ENCODE data around the gene TFB2M. TPM values are rescaled to one million over a fixed set of nuclear protein-coding genes. Genes with fewer than 3 reads are reported as not detected.

Gene TFB2M
- polyA plus RNA-seq, 1 donor (not counting 4 experiments of a cell fraction or from before 2014, with no cell fraction given) = 28.6 TPM

DNA sequence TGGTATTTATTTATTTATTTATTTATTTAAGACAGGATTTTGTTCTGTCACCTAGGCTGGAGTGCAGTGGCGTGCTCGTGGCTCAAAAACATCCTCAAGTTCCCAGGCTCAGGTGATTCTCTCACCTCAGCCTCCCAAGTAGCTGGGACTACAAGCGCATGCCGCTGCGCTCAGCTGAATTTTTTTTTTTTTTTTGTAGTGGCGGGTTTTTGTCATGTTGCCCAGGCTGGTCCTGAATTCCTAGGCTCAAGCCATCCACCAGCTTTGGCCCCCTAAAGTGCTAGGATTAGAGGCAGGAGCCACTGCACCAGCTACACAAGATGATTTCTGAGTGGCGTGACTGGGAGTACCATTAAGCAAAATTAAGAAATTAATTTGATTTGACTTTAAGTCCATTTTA lies 31.9 kb upstream of the TFB2M start:
- Histone ChIP-seq H3K27ac (ENCODE audit: control insufficient read depth, insufficient read depth, low read length) (peak overlapping the region; percentile 75), H3K9me1 (ENCODE audit: control insufficient read depth, extremely low read depth, insufficient read depth, low read length) (no peaks in the 10 kb centered on the region)

GRCh38 chr1:246597340-246597739 lies 31.3 kb upstream of the TFB2M start:
- no peak for DNase-seq (ENCODE audit: low read depth, low spot score)
- H2AFZ ChIP-seq (ENCODE audit: control insufficient read depth, low read length) = peak overlapping the region; percentile 3
- no peak for FAIRE-seq

More for the DNA sequence above, 31.9 kb upstream of the TFB2M start:
- Histone ChIP-seq H3K4me2 (ENCODE audit: control insufficient read depth, extremely low read depth, insufficient read depth, low read depth, low read length) (peak overlapping the region; percentile 55), H3K4me3 (ENCODE audit: control insufficient read depth in 2 of 3, extremely low read depth in 1 of 3, insufficient read depth in 2 of 3, low read depth in 1 of 3, low read length in 3 of 3) (no peak overlapping the region), H3K36me3 (ENCODE audit: control insufficient read depth in 2 of 2, extremely low read depth in 1 of 2, insufficient read depth in 2 of 2, low read length in 2 of 2) (no peaks in the 10 kb centered on the region), H3K4me1 (ENCODE audit: control insufficient read depth, extremely low read depth, insufficient read depth, low read length) (peaks cover 14% of the 10 kb centered on the region), H4K20me1 (ENCODE audit: control insufficient read depth, extremely low read depth, insufficient read depth, low read length) (no peaks in the 10 kb centered on the region), H3K27me3 (ENCODE audit: control insufficient read depth, extremely low read depth, insufficient read depth, low read length) (no peaks in the 10 kb centered on the region), H2AFZ (ENCODE audit: control insufficient read depth, low read length) (no peak overlapping the region), H3K79me2 (ENCODE audit: control insufficient read depth, insufficient read depth, low read length) (peaks cover 8% of the 10 kb centered on the region), H3K9ac (ENCODE audit: control insufficient read depth, extremely low read depth, insufficient read depth, low read length) (peak overlapping the region; percentile 19), H3K9me3 (ENCODE audit: control insufficient read depth, low read depth, low read length) (no peaks in the 10 kb centered on the region)
- no peak for DNase-seq (ENCODE audit: low read depth, low spot score)
- dilution Hi-C loops (cut with MboI; ENCODE audit: extremely low pct_ligation_motif_present, low sequenced_read_pairs) = no loop called here
- no peak for FAIRE-seq
- no peak for TF ChIP-seq EZH2 (IDR thresholded peaks at IDR 0.05; ENCODE audit: low read length)

More at GRCh38 chr1:246597340-246597739, 31.3 kb upstream of the TFB2M start:
- no peaks in the 10 kb centered on the region for H3K36me3 ChIP-seq (ENCODE audit: control insufficient read depth in 2 of 2, extremely low read depth in 1 of 2, insufficient read depth in 2 of 2, low read length in 2 of 2)
- no peaks in the 10 kb centered on the region for H3K9me3 ChIP-seq (ENCODE audit: control insufficient read depth, low read depth, low read length)
- no peak overlapping the region for H3K4me3 ChIP-seq (ENCODE audit: control insufficient read depth in 2 of 3, extremely low read depth in 1 of 3, insufficient read depth in 2 of 3, low read depth in 1 of 3, low read length in 3 of 3)
- H3K9me1 ChIP-seq (ENCODE audit: control insufficient read depth, extremely low read depth, insufficient read depth, low read length) = no peaks in the 10 kb centered on the region
- no peaks in the 10 kb centered on the region for H3K27me3 ChIP-seq (ENCODE audit: control insufficient read depth, extremely low read depth, insufficient read depth, low read length)
- dilution Hi-C loops (cut with MboI; ENCODE audit: extremely low pct_ligation_motif_present, low sequenced_read_pairs) = no loop called here
- peak overlapping the region; percentile 75 for H3K27ac ChIP-seq (ENCODE audit: control insufficient read depth, insufficient read depth, low read length)
- TF ChIP-seq EZH2 (IDR thresholded peaks at IDR 0.05; ENCODE audit: low read length) (no peak), CTCF (optimal IDR thresholded peaks at IDR 0.05 in 1 of 3, IDR thresholded peaks at IDR 0.05 in 1 of 3, conservative IDR thresholded peaks at IDR 0.05 in 1 of 3; ENCODE audit: extremely low read depth in 1 of 3, insufficient read depth in 2 of 3, low read length in 3 of 3) (no peak)
- peak overlapping the region; percentile 55 for H3K4me2 ChIP-seq (ENCODE audit: control insufficient read depth, extremely low read depth, insufficient read depth, low read depth, low read length)
- H3K9ac ChIP-seq (ENCODE audit: control insufficient read depth, extremely low read depth, insufficient read depth, low read length) = peak overlapping the region; percentile 19
- no peaks in the 10 kb centered on the region for H4K20me1 ChIP-seq (ENCODE audit: control insufficient read depth, extremely low read depth, insufficient read depth, low read length)
- peaks cover 14% of the 10 kb centered on the region for H3K4me1 ChIP-seq (ENCODE audit: control insufficient read depth, extremely low read depth, insufficient read depth, low read length)
- H3K79me2 ChIP-seq (ENCODE audit: control insufficient read depth, insufficient read depth, low read length) = peaks cover 8% of the 10 kb centered on the region
